H1 (cell line): ENCODE data around the gene SBK1. TPM values are rescaled to one million over a fixed set of nuclear protein-coding genes. Genes with fewer than 3 reads are reported as not detected.

Experiments used
- CTCF ChIA-PET: fragments of 300-600 bp; sonication (Branson Sonifier 250); formaldehyde crosslinking; loops from one replicate; lab custom pipeline; 2021; ENCODE audit not compliant: partially characterized antibody; lab: Charles Lee
- POLR2A ChIA-PET: fragments of 300-600 bp; sonication (Branson Sonifier 250); formaldehyde crosslinking; loops from one replicate; lab custom pipeline; 2021; ENCODE audit warnings: inconsistent platforms; ENCODE audit not compliant: partially characterized antibody; lab: Charles Lee
- DNase-seq, 2 experiments: peaks; one replicate each; pipeline versions ENCODE4 v3.0.0 to v3.0.0-alpha.2; 2010 to 2022; ENCODE audit warnings: low spot score in 2 of 2, low read depth in 1 of 2, mixed read lengths in 1 of 2
- FAIRE-seq: peaks from 2 replicates; lab custom pipeline; 2011; peaks lifted over from hg19 to GRCh38; lab: Jason Lieb, UNC
- H2AFZ ChIP-seq: 2 replicates; pipeline ENCODE4 v1.8.1; 2012; ENCODE audit warnings: low read length, inconsistent platforms
- H2AK5ac ChIP-seq: 2 replicates; pipeline ENCODE4 v1.6.1; 2013; ENCODE audit warnings: low read depth, low read length
- H2BK120ac ChIP-seq: replicated peaks from 2 replicates; pipeline ENCODE3; 2013; ENCODE audit warnings: low read depth, low read length, inconsistent platforms
- H2BK12ac ChIP-seq: 2 replicates; pipeline ENCODE4 v1.6.1; 2013; ENCODE audit warnings: low read depth, low read length
- H2BK15ac ChIP-seq: 2 replicates; pipeline ENCODE4 v1.6.1; 2013; ENCODE audit warnings: low read length
- H2BK20ac ChIP-seq: 2 replicates; pipeline ENCODE4 v1.6.1; 2013; ENCODE audit warnings: low read length
- H2BK5ac ChIP-seq: 2 replicates; pipeline ENCODE4 v1.6.1; 2013; ENCODE audit warnings: low read depth, low read length
- H3K14ac ChIP-seq: 2 replicates; pipeline ENCODE4 v1.6.1; 2013; ENCODE audit warnings: inconsistent platforms; ENCODE audit not compliant: insufficient read length
- H3K18ac ChIP-seq: 2 replicates; pipeline ENCODE4 v1.6.1; 2013; ENCODE audit warnings: low read length; ENCODE audit errors: extremely low read depth
- H3K23ac ChIP-seq: 2 replicates; pipeline ENCODE4 v1.6.1; 2013; ENCODE audit warnings: inconsistent platforms; ENCODE audit not compliant: insufficient read length
- H3K23me2 ChIP-seq: 2 replicates; pipeline ENCODE4 v1.6.1; 2013; ENCODE audit warnings: low read depth, low read length
- H3K27ac ChIP-seq: 2 replicates; pipeline ENCODE4 v1.6.1; 2011; ENCODE audit warnings: low read depth, low read length, inconsistent platforms
- H3K27me3 ChIP-seq, 4 experiments: replicated peaks in 1 of 4; 1 replicate in 1 of 4; 2 replicates in 3 of 4; pipeline versions ENCODE4 v1.6.1 to v1.8.1; 2011 to 2013; ENCODE audit warnings: low read length in 3 of 4, mild to moderate bottlenecking in 3 of 4, inconsistent platforms in 2 of 4, mixed read lengths in 2 of 4, moderate library complexity in 1 of 4; ENCODE audit not compliant: control insufficient read depth in 3 of 4, insufficient read depth in 3 of 4; ENCODE audit errors: extremely low read depth in 1 of 4
- H3K36me3 ChIP-seq, 4 experiments: 2 replicates each; pipeline versions ENCODE4 v1.6.1 to v1.8.1; 2011 to 2013; ENCODE audit warnings: mild to moderate bottlenecking in 4 of 4, low read length in 3 of 4, moderate library complexity in 2 of 4, control low read depth in 1 of 4, inconsistent platforms in 1 of 4; ENCODE audit not compliant: insufficient read depth in 4 of 4, control insufficient read depth in 2 of 4
- H3K4ac ChIP-seq: replicated peaks from 2 replicates; pipeline ENCODE3; 2013; ENCODE audit warnings: low read length, low read depth, mixed read lengths, inconsistent platforms; ENCODE audit not compliant: insufficient read length
- H3K4me1 ChIP-seq, 4 experiments: replicated peaks in 1 of 4; 1 replicate in 1 of 4; 2 replicates in 3 of 4; pipeline versions ENCODE4 v1.6.1 to v1.8.1; 2011 to 2013; ENCODE audit warnings: low read length in 3 of 4, inconsistent platforms in 2 of 4, mixed read lengths in 1 of 4; ENCODE audit not compliant: insufficient read depth in 4 of 4, control insufficient read depth in 3 of 4
- H3K4me2 ChIP-seq, 2 experiments: 2 replicates each; pipeline versions ENCODE4 v1.6.1 to v1.8.1; 2011 to 2013; ENCODE audit warnings: low read depth in 2 of 2, low read length in 2 of 2, control low read depth in 1 of 2, inconsistent platforms in 1 of 2, mild to moderate bottlenecking in 1 of 2; ENCODE audit not compliant: insufficient read depth in 1 of 2
- H3K4me3 ChIP-seq, 4 experiments: fragments of 200-600, 300-600 bp in 1 of 4; sonication (generic), shearing (Covaris generic), sonication (Bioruptor Twin) in 1 of 4; 2 replicates each; pipeline versions ENCODE4 v1.5.1 to v1.8.1; 2011 to 2016; ENCODE audit warnings: low read length in 4 of 4, low read depth in 3 of 4, control low read depth in 2 of 4, inconsistent platforms in 2 of 4, mild to moderate bottlenecking in 2 of 4, mixed read lengths in 1 of 4, moderate library complexity in 1 of 4; ENCODE audit not compliant: insufficient read depth in 2 of 4; ENCODE audit errors: extremely low read depth in 1 of 4
- H3K56ac ChIP-seq: replicated peaks from 2 replicates; pipeline ENCODE3; 2013; ENCODE audit warnings: low read depth, mild to moderate bottlenecking, mixed read lengths, low read length, inconsistent platforms; ENCODE audit not compliant: insufficient read length
- H3K79me1 ChIP-seq: 2 replicates; pipeline ENCODE4 v1.6.1; 2013; ENCODE audit warnings: low read depth, low read length, control low read depth
- H3K79me2 ChIP-seq, 2 experiments: 2 replicates each; pipeline versions ENCODE4 v1.6.1 to v1.8.1; 2012 to 2013; ENCODE audit warnings: low read length in 2 of 2, mild to moderate bottlenecking in 2 of 2, inconsistent platforms in 1 of 2; ENCODE audit not compliant: insufficient read depth in 2 of 2, control insufficient read depth in 1 of 2
- H3K9ac ChIP-seq, 4 experiments: replicated peaks in 1 of 4; 1 replicate in 1 of 4; 2 replicates in 3 of 4; pipeline versions ENCODE4 v1.6.1 to v1.8.1; 2011 to 2013; ENCODE audit warnings: low read depth in 3 of 4, low read length in 3 of 4, control low read depth in 2 of 4, mild to moderate bottlenecking in 2 of 4, moderate library complexity in 2 of 4, inconsistent platforms in 1 of 4; ENCODE audit errors: extremely low read depth in 1 of 4
- H3K9me3 ChIP-seq, 2 experiments: 2 replicates each; pipeline versions ENCODE4 v1.6.1 to v1.8.1; 2012 to 2013; ENCODE audit warnings: mild to moderate bottlenecking in 2 of 2, moderate library complexity in 2 of 2, control low read depth in 1 of 2, inconsistent platforms in 1 of 2, low read depth in 1 of 2, low read length in 1 of 2, mixed read lengths in 1 of 2; ENCODE audit not compliant: insufficient read depth in 2 of 2
- H4K20me1 ChIP-seq, 2 experiments: replicated peaks in 1 of 2; 2 replicates each; pipeline versions ENCODE3 to v1.8.1; 2011 to 2013; ENCODE audit warnings: inconsistent platforms in 2 of 2, low read length in 2 of 2, mild to moderate bottlenecking in 1 of 2; ENCODE audit not compliant: insufficient read depth in 2 of 2, control insufficient read depth in 1 of 2
- H4K5ac ChIP-seq: 2 replicates; pipeline ENCODE4 v1.6.1; 2013; ENCODE audit warnings: low read length, low read depth, mixed read lengths, inconsistent platforms; ENCODE audit not compliant: insufficient read length
- H4K8ac ChIP-seq: 2 replicates; pipeline ENCODE4 v1.8.0; 2013; ENCODE audit warnings: mild to moderate bottlenecking, moderate library complexity, low read length, inconsistent platforms; ENCODE audit not compliant: insufficient read depth; ENCODE audit errors: extremely low read depth
- H4K91ac ChIP-seq: replicated peaks from 2 replicates; pipeline ENCODE3; 2013; ENCODE audit warnings: low read length, mixed read lengths, inconsistent platforms; ENCODE audit not compliant: insufficient read length
- BACH1 ChIP-seq: IDR thresholded peaks from 2 replicates; pipeline ENCODE4 v1.6.1; 2012; ENCODE audit warnings: low read length, improper control_type of control experiment
- BCL11A ChIP-seq, 2 experiments: IDR thresholded peaks; one replicate each; pipeline ENCODE4 v1.6.1; 2011; ENCODE audit warnings: low read depth in 2 of 2, low read length in 2 of 2, mild to moderate bottlenecking in 2 of 2
- CTBP2 ChIP-seq: IDR thresholded peaks from 2 replicates; pipeline ENCODE4 v1.7.0; 2011; ENCODE audit warnings: borderline replicate concordance, mild to moderate bottlenecking, moderate library complexity, mixed read lengths, low read length; ENCODE audit not compliant: insufficient read depth, insufficient read length
- E2F6 ChIP-seq: IDR thresholded peaks from 2 replicates; pipeline ENCODE4 v1.6.1; 2012; ENCODE audit warnings: inconsistent platforms
- GABPA ChIP-seq: IDR thresholded peaks from 2 replicates; pipeline ENCODE4 v1.6.1; 2011; ENCODE audit warnings: mild to moderate bottlenecking, low read length, moderate library complexity, borderline replicate concordance; ENCODE audit not compliant: insufficient read depth
- GTF2F1 ChIP-seq: IDR thresholded peaks from 2 replicates; pipeline ENCODE4 v1.6.1; 2012; ENCODE audit warnings: low read depth, low read length, improper control_type of control experiment, borderline replicate concordance
- RNF2 ChIP-seq: fragments of 200-900, 300-1000 bp; sonication (generic); IDR thresholded peaks from 2 replicates; pipeline ENCODE4 v1.7.1; 2016; ENCODE audit warnings: borderline replicate concordance, low read depth, mild to moderate bottlenecking, antibody characterized with exemption, low read length; ENCODE audit not compliant: poor library complexity, severe bottlenecking; ENCODE audit errors: missing control alignments
- SIN3A ChIP-seq, 2 experiments: IDR thresholded peaks in 1 of 2; conservative IDR thresholded peaks in 1 of 2; 2 replicates each; pipeline ENCODE4 v1.6.1; 2011 to 2012; ENCODE audit warnings: low read length in 2 of 2, improper control_type of control experiment in 1 of 2, low read depth in 1 of 2, mild to moderate bottlenecking in 1 of 2
- SIRT6 ChIP-seq: IDR thresholded peaks from one replicate; pipeline ENCODE4 v1.7.1; 2012; ENCODE audit warnings: low read length, inconsistent platforms
- ZNF274 ChIP-seq: IDR thresholded peaks from 2 replicates; pipeline ENCODE4 v1.7.0; 2012; ENCODE audit warnings: low read length, borderline replicate concordance; ENCODE audit errors: extremely low read depth
- WGBS, 2 experiments: shearing (Covaris generic) in 1 of 2; methylation state at CpG; one replicate each; pipeline versions ENCODE4 v1.1.6 to v1.1.7; 2013 to 2015; ENCODE audit warnings: low lambda C conversion rate in 2 of 2, mixed read lengths in 2 of 2, inconsistent platforms in 1 of 2, low coverage in 1 of 2, missing lambda C conversion rate in 1 of 2; ENCODE audit not compliant: insufficient replicate concordance in 2 of 2, insufficient coverage in 1 of 2, insufficient read length in 1 of 2; ENCODE audit errors: extremely low coverage in 1 of 2, missing lambda C conversion rate in 1 of 2; 5-methylcytosine and 5-hydroxymethylcytosine counted together
- polyA plus RNA-seq, 7 experiments: library from polyadenylated mRNA; depleted of rRNA in 3 of 7; stranded (reverse) in 5 of 7; unstranded in 2 of 7; fragments of >200 nt in 5 of 7; fragments of 200-250 nt in 2 of 7; gene quantifications; 1 replicate in 5 of 7; 2 replicates in 1 of 7; 4 replicates in 1 of 7; pipeline versions ENCODE4 v1.2.1 to v1.2.3, GENCODE V29; 2011 to 2013; ENCODE audit warnings: missing spikeins in 2 of 7, mixed read lengths in 2 of 7
- total RNA-seq: library from RNA; stranded (reverse); fragmentation: NEBNext Ultra II Directional; extraction: Animal tissue kit (Norgen Biotek cat#: 25700); gene quantifications from 2 replicates; pipeline ENCODE4 v1.2.1, GENCODE V29; 2021

Gene SBK1
- total and polyA plus RNA-seq, 2 of the 8 experiments (the other 6 are each of a cell fraction or from before 2014, with no cell fraction given), result 18.2 to 73.9 TPM

GRCh38 chr16:28254158-28254557, 38.2 kb upstream of the SBK1 start:
- Histone ChIP-seq H2BK20ac (no peak overlapping the region), H4K5ac (no peak overlapping the region), H3K9ac (no peak overlapping the region), H3K27ac (no peak overlapping the region), H3K79me1 (no peaks in the 10 kb centered on the region), H3K4me1 (peaks cover 0 to 18% (median 12%) of the 10 kb centered on the region in 4 experiments; a peak in 6 of 7 replicates), H2BK120ac (no peak overlapping the region), H3K79me2 (no peaks in the 10 kb centered on the region), H2BK12ac (no peak overlapping the region), H3K27me3 (no peaks in the 10 kb centered on the region), H4K8ac (no peak overlapping the region), H3K9me3 (no peaks in the 10 kb centered on the region), H2AFZ (no peak overlapping the region), H4K20me1 (no peaks in the 10 kb centered on the region), H4K91ac (no peak overlapping the region), H3K4me2 (no peak overlapping the region), H3K23me2 (no peaks in the 10 kb centered on the region), H3K36me3 (no peaks in the 10 kb centered on the region), H2BK5ac (no peak overlapping the region), H3K56ac (no peak overlapping the region), H3K4ac (no peak overlapping the region), H3K14ac (no peak overlapping the region), H3K4me3 (no peak overlapping the region), H2BK15ac (no peak overlapping the region), H3K18ac (no peak overlapping the region), H3K23ac (no peak overlapping the region), H2AK5ac (no peak overlapping the region)
- POLR2A ChIA-PET, result interaction anchor here (0.5 to 1.5 kb wide), 2 partner anchors 9 to 39 kb away, joined by 3 read pairs; no protein-coding TSS in a partner anchor
- CTCF ChIA-PET, result interaction anchor here (1.9 kb wide), 1 partner anchor 28 kb away, joined by 6 read pairs; no protein-coding TSS in a partner anchor
- FAIRE-seq (no peak), DNase-seq (no peak)
- WGBS, 2 experiments, result 94% methylated on average over 6 of the region's 6 CpGs; no CpG with 5 or more reads in 1 of the 2 experiments
- no peak for TF ChIP-seq RNF2
- TF ChIP-seq SIRT6, result no peak
- TF ChIP-seq ZNF274, result no peak
- no peak for TF ChIP-seq BACH1
- TF ChIP-seq E2F6, result no peak
- no peak for TF ChIP-seq GTF2F1
- no peak for TF ChIP-seq GABPA
- no peak for TF ChIP-seq SIN3A (conservative IDR thresholded peaks at IDR 0.05 in 1 of 2, IDR thresholded peaks at IDR 0.05 in 1 of 2; ENCODE audit: low read depth in 1 of 2, low read length in 2 of 2)
- no peak for TF ChIP-seq BCL11A (IDR thresholded peaks at IDR 0.05; ENCODE audit: low read depth in 2 of 2, low read length in 2 of 2)
- TF ChIP-seq CTBP2, result no peak
